ENCODE data around the gene KLHL8. TPM values are rescaled to one million over a fixed set of nuclear protein-coding genes. Genes with fewer than 3 reads are reported as not detected.

The KLHL8 gene
- total RNA-seq: 10 to 100 TPM; 13.4 to 15.8 TPM

DNA sequence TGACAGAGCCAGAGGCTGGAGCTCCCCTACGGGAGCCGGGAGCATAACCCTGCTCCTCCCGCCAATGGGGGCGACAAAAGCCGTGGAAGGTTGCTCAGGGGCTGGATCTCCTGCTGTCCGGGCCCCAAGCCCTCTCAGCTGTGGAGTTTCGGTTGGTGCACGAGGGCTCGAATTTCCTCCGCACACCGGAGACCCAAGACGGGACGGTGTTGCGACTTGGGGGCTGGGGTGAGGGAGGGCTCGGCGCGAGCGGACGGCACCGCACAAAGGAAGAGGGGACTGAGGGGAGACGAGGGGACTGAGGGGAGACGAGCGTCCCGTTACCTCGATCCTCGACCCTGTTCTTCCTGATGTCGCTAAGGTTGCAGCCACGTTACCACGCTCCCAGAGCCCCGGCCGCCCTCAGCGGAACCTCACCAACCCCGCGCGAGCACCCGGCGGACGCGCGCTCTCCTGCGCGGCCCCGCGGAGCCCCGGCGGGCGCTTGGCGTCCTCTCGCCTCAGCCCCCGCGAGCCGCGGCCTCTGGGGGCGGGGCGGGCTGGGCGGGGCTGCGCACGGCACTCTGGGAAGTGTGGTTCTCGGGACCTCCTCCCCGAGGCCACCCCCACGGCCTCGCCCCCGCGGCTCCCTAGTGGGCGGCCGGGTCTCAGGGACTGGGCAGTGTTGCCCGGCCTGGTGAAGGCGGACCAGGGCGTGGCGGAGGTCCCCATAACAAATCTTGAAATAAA lies at the start of gene KLHL8:
Gene KLHL8 (minus strand): TSS at position 525 of the 729 bp plus-strand sequence. CDS start 25,079 bp downstream, outside the sequence.
- Mint-ChIP-seq H3K4me3 (peak within 1 kb of the TSS; percentile 94), H3K36me3 (ENCODE audit: low read depth) (peaks cover 4% of the 10 kb centered on the region), H3K27me3 (ENCODE audit: low read depth) (peaks cover 9% of the 10 kb centered on the region), H3K4me1 (ENCODE audit: low read depth) (peaks cover 14% of the 10 kb centered on the region), H3K9me3 (ENCODE audit: insufficient read depth) (no peaks in the 10 kb centered on the region), H3K27ac (peak within 1 kb of the TSS; percentile 95)
- peak; percentile 88 for DNase-seq
- POLR2A ChIA-PET: interaction anchor here (0.7 to 1.4 kb wide), 9 partner anchors 8 to 214 kb away, joined by 3 to 8 read pairs (median 3); no protein-coding TSS in a partner anchor
- CTCF ChIA-PET: interaction anchor here (0.7 to 4.9 kb wide), 10 partner anchors 10 to 298 kb away, joined by 3 to 26 read pairs (median 4); partner anchors contain the start of gene AFF1
- peak; percentile 93 for ATAC-seq

DNA sequence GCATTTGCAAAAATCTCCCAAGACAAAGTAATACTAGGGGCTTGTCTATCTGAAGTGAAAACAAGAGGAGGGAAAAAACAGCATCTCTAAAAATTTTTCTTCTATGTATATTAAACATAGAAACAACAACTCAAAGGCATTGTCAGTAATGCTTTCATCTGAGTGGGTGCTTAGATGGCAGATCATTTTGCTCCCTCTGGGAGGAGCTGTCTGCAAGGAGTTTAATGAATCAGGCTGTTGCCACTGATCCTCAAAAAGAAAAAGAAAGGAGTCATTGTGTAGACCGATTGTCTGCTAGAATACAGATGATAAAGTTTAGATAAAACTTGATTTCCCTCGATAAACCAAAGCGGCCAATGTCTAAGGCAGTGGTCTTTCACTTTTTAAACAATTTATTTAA lies 49.7 kb upstream of the KLHL8 start:
- CTCF ChIA-PET: no interaction called here
- Mint-ChIP-seq H3K4me1 (ENCODE audit: low read depth) (no peaks in the 10 kb centered on the region), H3K9me3 (ENCODE audit: insufficient read depth) (no peaks in the 10 kb centered on the region), H3K27ac (no peak overlapping the region), H3K4me3 (no peak overlapping the region), H3K27me3 (ENCODE audit: low read depth) (peaks cover 17% of the 10 kb centered on the region), H3K36me3 (ENCODE audit: low read depth) (no peaks in the 10 kb centered on the region)
- ATAC-seq (no peak), DNase-seq (no peak)
- POLR2A ChIA-PET: interaction anchor here (0.6 kb wide), 1 partner anchor 23 kb away, joined by 3 read pairs; no protein-coding TSS in a partner anchor

DNA sequence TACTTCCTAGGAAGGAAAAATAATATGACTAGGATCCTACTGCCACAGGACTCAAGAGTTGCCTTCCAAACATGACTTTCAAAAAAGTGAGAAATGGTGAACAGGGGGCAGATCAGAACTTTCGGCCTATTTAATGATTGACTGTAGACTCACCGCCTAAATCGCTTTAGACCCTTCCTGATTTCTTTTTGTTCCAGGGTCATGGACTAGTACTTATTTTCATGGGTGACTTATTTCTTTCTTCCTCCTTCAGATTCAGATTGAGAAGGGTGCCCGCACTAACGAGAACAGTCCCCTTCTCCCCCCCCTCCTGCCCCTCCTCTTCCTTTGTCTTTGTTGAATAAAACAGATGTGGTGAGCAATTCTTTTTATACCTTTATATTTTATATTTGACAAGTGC lies 48.0 kb upstream of the KLHL8 start:
- ATAC-seq: no peak
- Mint-ChIP-seq H3K9me3 (ENCODE audit: insufficient read depth) (no peaks in the 10 kb centered on the region), H3K27ac (no peak overlapping the region), H3K36me3 (ENCODE audit: low read depth) (no peaks in the 10 kb centered on the region), H3K4me3 (no peak overlapping the region), H3K27me3 (ENCODE audit: low read depth) (peaks cover 14% of the 10 kb centered on the region), H3K4me1 (ENCODE audit: low read depth) (no peaks in the 10 kb centered on the region)
- CTCF ChIA-PET: no interaction called here
- POLR2A ChIA-PET: no interaction called here
- DNase-seq: no peak

DNA sequence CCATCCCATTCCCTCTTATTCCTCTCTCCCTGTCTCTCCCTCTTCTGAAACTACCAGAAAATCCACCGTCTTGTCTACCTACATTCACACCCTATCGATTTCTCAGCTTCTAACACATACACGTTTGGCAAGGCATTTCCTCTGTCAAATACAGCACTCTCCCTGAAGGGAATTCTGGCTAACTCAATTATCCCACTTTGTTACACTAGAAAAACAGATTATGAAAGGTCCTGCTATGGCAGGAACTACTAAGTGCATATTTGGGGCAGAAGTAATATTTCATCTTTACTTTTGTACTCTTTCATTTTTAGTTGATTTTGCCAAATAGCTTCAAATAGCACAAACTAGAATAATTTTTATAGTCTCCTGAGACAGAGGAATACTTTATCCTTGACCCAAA lies 46.6 kb upstream of the KLHL8 start:
- no peaks in the 10 kb centered on the region for H3K4me1 Mint-ChIP-seq (ENCODE audit: low read depth)
- H3K27me3 Mint-ChIP-seq (ENCODE audit: low read depth): peaks cover 12% of the 10 kb centered on the region
- DNase-seq: no peak
- ATAC-seq: no peak
- no peak overlapping the region for H3K4me3 Mint-ChIP-seq
- POLR2A ChIA-PET: no interaction called here
- H3K27ac Mint-ChIP-seq: no peak overlapping the region
- no peaks in the 10 kb centered on the region for H3K9me3 Mint-ChIP-seq (ENCODE audit: insufficient read depth)
- CTCF ChIA-PET: no interaction called here
- H3K36me3 Mint-ChIP-seq (ENCODE audit: low read depth): no peaks in the 10 kb centered on the region

DNA sequence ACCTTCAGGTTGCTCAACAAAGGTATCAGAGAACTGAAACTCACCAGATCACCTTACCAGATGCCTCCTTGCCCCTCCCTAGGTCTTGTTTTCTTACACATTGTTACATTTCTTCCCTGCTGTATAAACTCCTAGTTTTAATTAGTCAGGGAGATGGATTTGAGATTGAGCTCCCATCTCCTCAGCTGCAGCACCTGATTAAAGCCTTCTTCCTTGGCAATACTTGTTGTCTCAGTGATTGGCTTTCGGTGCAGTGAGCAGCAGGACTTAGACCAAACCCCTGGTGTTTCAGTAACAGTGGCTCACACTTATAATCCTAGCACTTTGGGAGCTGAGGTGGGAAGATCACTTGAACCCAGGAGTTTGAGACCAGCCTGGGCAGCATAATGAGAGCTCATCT lies 42.5 kb upstream of the KLHL8 start:
- Mint-ChIP-seq H3K27ac (no peak overlapping the region), H3K4me1 (ENCODE audit: low read depth) (no peaks in the 10 kb centered on the region), H3K4me3 (no peak overlapping the region), H3K27me3 (ENCODE audit: low read depth) (peaks cover 12% of the 10 kb centered on the region), H3K9me3 (ENCODE audit: insufficient read depth) (no peaks in the 10 kb centered on the region), H3K36me3 (ENCODE audit: low read depth) (no peaks in the 10 kb centered on the region)
- DNase-seq (no peak), ATAC-seq (no peak)
- CTCF ChIA-PET: no interaction called here
- POLR2A ChIA-PET: interaction anchor here (0.6 kb wide), 1 partner anchor 39 kb away, joined by 3 read pairs; no protein-coding TSS in a partner anchor

DNA sequence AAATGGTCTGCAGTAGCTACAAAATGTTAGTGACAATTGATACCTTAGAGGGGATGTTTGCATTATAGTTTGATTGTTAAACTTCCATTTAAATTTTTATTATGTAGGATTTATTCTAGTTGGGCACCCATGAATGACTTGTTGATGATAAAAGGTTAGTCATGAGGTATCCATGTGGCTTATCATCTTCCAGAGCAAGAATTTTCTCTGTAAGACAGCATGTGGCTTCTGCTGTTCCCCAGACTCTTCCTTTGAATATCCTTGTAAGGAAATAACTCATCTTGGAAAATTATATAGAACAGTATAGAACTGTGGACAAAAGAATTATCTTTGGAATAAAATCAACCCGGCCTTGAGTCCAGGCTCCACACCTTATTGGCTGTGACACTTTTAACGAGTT lies 40.1 kb upstream of the KLHL8 start:
- Mint-ChIP-seq H3K4me1 (ENCODE audit: low read depth) (no peaks in the 10 kb centered on the region), H3K36me3 (ENCODE audit: low read depth) (no peaks in the 10 kb centered on the region), H3K27ac (no peak overlapping the region), H3K27me3 (ENCODE audit: low read depth) (peaks cover 4% of the 10 kb centered on the region), H3K9me3 (ENCODE audit: insufficient read depth) (peaks cover 5% of the 10 kb centered on the region), H3K4me3 (no peak overlapping the region)
- POLR2A ChIA-PET: no interaction called here
- ATAC-seq (no peak), DNase-seq (no peak)
- CTCF ChIA-PET: no interaction called here

DNA sequence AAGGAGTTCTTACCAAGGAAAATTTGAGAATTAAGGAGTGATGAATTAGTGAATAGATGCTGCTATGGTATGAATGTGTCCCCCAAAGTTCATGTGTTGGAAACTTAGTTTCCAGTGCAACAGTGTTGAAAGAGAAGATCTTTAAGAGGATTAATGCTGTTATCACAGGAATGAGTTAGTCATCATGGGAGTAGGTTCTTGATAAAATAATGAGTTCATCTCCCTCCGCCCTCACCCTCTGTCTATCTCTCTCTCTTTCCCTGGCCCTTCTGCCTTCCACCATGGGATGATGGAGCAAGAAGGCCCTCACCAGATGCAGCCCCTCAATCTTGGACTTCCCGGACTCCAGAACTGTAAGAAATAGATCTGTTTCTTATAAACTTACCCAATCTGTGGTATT lies 38.3 kb upstream of the KLHL8 start:
- ATAC-seq (no peak), DNase-seq (no peak)
- H3K27me3 Mint-ChIP-seq (ENCODE audit: low read depth): peaks cover 4% of the 10 kb centered on the region
- CTCF ChIA-PET: no interaction called here
- H3K27ac Mint-ChIP-seq: no peak overlapping the region
- no peaks in the 10 kb centered on the region for H3K36me3 Mint-ChIP-seq (ENCODE audit: low read depth)
- POLR2A ChIA-PET: no interaction called here
- H3K4me3 Mint-ChIP-seq: no peak overlapping the region
- no peaks in the 10 kb centered on the region for H3K4me1 Mint-ChIP-seq (ENCODE audit: low read depth)
- H3K9me3 Mint-ChIP-seq (ENCODE audit: insufficient read depth): peaks cover 9% of the 10 kb centered on the region

DNA sequence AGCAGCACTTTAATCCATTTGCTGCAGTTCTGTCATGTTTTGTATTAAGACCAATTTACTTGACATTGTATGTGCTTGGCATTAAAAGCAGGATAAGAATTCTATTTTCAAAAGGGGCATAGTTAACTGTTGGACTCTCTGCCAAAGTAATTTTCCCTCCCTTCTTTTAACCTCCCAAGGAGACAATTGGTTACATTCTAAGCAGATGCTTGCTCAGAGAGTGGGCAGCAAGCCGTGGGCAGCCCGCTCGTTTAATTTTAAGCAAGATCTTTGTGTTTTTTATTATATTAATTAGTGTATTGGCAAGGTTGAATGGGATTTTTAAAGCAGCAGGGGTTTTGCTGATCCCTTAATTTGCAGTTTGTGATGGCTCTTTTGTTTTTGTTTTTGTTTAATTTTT lies 37.1 kb upstream of the KLHL8 start:
- Mint-ChIP-seq H3K27ac (no peak overlapping the region), H3K4me3 (no peak overlapping the region), H3K27me3 (ENCODE audit: low read depth) (peaks cover 4% of the 10 kb centered on the region), H3K36me3 (ENCODE audit: low read depth) (no peaks in the 10 kb centered on the region), H3K4me1 (ENCODE audit: low read depth) (no peaks in the 10 kb centered on the region), H3K9me3 (ENCODE audit: insufficient read depth) (peaks cover 9% of the 10 kb centered on the region)
- ChIA-PET CTCF (no interaction called here), POLR2A (no interaction called here)
- no peak for DNase-seq
- ATAC-seq: no peak

DNA sequence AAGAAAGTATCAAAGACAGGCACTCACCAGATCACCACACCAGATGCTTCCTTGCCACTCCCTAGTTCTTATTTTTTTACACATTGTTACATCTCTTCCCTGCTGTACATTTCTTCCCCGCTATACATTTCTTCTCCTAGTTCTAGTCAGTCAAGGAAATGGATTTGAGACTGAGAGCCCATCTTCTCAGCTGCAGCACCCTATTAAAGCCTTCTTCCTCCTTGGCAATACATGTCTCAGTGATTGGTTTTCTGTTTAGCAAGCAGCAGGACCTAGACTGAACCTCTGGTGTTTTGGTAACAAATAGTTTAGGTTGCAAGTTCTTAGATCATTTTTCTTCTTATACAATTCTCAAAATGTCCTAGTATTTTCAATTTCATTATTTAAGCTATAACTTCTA lies 35.3 kb upstream of the KLHL8 start:
- Mint-ChIP-seq H3K4me3 (no peak overlapping the region), H3K36me3 (ENCODE audit: low read depth) (no peaks in the 10 kb centered on the region), H3K4me1 (ENCODE audit: low read depth) (no peaks in the 10 kb centered on the region), H3K27ac (no peak overlapping the region), H3K27me3 (ENCODE audit: low read depth) (peaks cover 4% of the 10 kb centered on the region), H3K9me3 (ENCODE audit: insufficient read depth) (peaks cover 9% of the 10 kb centered on the region)
- CTCF ChIA-PET: no interaction called here
- POLR2A ChIA-PET: no interaction called here
- no peak for DNase-seq
- ATAC-seq: no peak

DNA sequence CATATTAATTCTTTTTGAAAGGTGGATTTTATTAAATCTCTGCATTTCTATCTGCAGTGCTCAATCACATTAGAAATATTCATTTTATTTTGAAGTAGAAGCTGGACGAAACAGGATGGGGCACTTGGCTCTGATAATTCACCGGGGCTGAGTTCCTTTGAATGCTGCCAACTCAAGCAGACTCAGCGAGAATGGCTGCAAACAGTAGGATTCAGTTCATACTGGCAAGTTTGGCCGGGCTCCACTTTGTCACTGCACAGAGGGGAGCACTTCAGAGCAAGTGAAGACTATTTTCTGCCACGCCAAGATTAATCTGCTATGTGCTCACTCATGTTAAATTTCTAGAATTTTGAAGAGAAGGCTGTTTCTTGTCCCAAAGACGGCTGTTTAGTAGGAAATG lies 30.7 kb upstream of the KLHL8 start:
- DNase-seq: no peak
- H3K4me3 Mint-ChIP-seq: no peak overlapping the region
- no peaks in the 10 kb centered on the region for H3K36me3 Mint-ChIP-seq (ENCODE audit: low read depth)
- H3K27ac Mint-ChIP-seq: no peak overlapping the region
- ATAC-seq: no peak
- H3K27me3 Mint-ChIP-seq (ENCODE audit: low read depth): peaks cover 10% of the 10 kb centered on the region
- peaks cover 9% of the 10 kb centered on the region for H3K9me3 Mint-ChIP-seq (ENCODE audit: insufficient read depth)
- POLR2A ChIA-PET: no interaction called here
- CTCF ChIA-PET: no interaction called here
- no peaks in the 10 kb centered on the region for H3K4me1 Mint-ChIP-seq (ENCODE audit: low read depth)

DNA sequence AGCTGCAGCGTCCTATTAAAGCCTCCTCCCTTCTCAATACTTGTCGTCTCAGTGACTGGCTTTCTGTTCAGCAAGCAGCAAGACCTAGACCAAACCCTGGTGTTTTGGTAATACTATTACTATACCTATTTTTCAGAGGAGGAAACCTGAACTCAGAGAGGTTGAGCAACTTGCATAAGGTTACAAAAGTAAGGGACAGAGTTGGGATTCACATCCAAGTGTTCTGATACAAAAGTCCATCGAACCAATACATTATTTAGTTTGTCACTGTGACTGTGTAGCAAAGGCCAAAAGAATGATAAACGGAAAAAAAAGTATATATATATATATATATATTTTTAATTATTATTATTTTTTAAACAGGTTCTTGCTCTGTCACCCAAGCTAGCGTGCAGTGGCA lies 29.9 kb upstream of the KLHL8 start:
- H3K4me3 Mint-ChIP-seq: no peak overlapping the region
- ATAC-seq (no peak), DNase-seq (no peak)
- H3K27me3 Mint-ChIP-seq (ENCODE audit: low read depth): peaks cover 10% of the 10 kb centered on the region
- no peaks in the 10 kb centered on the region for H3K36me3 Mint-ChIP-seq (ENCODE audit: low read depth)
- H3K27ac Mint-ChIP-seq: no peak overlapping the region
- POLR2A ChIA-PET: no interaction called here
- CTCF ChIA-PET: no interaction called here
- H3K4me1 Mint-ChIP-seq (ENCODE audit: low read depth): no peaks in the 10 kb centered on the region
- peaks cover 2% of the 10 kb centered on the region for H3K9me3 Mint-ChIP-seq (ENCODE audit: insufficient read depth)

DNA sequence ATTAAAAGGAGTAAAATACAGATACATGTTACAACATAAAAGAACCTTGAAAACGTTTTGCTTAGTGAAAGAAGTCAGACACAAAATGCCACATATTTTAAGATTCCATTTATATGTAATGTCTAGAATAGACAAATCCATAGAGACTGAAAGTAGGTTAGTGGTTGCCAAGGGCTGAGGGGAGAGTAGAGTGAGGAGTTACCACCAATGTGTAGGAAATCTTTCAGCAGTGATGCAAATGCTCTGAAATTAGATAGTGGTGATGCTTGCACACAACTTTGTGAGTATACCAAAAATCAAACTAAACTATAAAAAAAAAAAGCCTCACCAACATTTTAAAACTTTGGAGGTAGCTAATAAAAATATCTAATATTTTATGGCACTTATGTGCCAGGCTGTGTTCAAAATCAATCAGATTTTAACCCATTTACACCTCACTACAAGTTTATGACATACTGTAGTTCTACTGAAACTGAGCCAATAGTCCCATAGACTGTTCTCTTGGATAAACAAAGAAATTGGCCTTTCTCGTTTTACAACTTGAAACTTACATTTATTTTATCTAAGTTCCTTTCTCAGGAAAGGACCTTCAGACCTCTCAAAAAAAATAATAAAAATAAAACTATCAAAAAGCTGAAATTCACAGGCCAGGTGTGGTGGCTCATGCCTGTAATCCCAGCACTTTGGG lies 29.1 kb upstream of the KLHL8 start:
- ATAC-seq (no peak), DNase-seq (no peak)
- ChIA-PET POLR2A (no interaction called here), CTCF (no interaction called here)
- H3K36me3 Mint-ChIP-seq (ENCODE audit: low read depth): no peaks in the 10 kb centered on the region
- H3K9me3 Mint-ChIP-seq (ENCODE audit: insufficient read depth): no peaks in the 10 kb centered on the region
- H3K4me3 Mint-ChIP-seq: no peak overlapping the region
- no peak overlapping the region for H3K27ac Mint-ChIP-seq
- no peaks in the 10 kb centered on the region for H3K4me1 Mint-ChIP-seq (ENCODE audit: low read depth)
- peaks cover 13% of the 10 kb centered on the region for H3K27me3 Mint-ChIP-seq (ENCODE audit: low read depth)
